Measurements from ENCODE around the gene GALNT7.
"Not testable (repeated sequence)": the region's sequence is repeated elsewhere in the genome, so short reads cannot be mapped to it uniquely, and the experiment has no call there.

The GALNT7 gene

GRCh38 chr4:173167758-173168395, 734 bp upstream of the GALNT7 start:
- peak; percentile 21 for DNase-seq

- no peak for DNase-seq
Observed at GRCh38 chr4:173169178-173169427, 492 bp downstream of the GALNT7 start.

- peak; percentile 19 for DNase-seq
Observed at GRCh38 chr4:173169428-173170181, 994 bp downstream of the GALNT7 start.

DNA sequence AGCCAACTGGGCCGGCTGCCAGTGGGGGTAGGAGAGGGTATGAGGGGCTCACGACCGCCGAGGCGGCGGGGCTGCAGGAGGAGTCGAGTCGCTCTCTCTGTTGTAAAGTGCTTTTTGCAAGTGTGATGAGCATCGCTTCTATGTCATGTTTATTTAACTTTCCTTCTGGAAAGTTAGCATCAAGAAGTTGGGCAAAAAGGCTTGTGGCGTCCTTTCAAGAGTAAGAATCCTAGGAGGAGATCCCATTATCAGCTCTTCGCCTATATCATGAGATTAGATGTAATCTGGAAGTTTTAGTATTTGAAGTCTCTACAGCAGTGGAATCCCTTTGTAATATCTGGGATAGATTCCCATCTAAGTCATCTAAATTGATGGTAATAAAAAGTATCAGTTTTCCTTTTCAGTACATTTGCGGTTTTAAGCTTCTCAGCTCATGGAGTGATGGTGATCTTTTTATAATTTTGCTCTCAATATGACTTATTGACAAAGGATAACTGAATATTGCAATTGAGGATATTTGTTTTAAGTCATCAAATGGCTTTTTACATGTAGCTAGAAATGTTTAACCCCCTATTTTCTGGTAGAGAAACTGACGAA, 1.7 kb downstream of the GALNT7 start:
- no peak for DNase-seq

DNA sequence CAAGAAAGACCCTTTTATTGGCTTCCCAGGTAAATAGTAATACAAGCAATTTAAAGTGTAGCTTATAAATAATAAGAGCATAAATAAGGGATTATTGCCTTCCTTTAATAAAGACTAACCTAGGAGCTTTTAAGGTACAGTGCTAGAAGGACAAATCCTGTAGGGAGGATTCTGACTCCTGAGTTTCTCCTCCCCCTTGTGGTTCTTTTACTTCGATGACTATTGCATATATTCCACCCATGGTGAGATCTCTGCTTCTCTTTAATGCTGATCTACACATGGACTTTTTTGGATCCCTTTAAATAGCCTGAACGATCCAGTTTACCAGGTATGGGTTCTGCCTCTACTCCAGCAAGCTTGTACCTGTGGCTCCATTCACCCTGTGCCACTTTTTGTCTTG, 2.5 kb downstream of the GALNT7 start:
- DNase-seq = no peak

GRCh38 chr4:173171987-173172386, 3.4 kb downstream of the GALNT7 start:
- no peak for DNase-seq

DNA sequence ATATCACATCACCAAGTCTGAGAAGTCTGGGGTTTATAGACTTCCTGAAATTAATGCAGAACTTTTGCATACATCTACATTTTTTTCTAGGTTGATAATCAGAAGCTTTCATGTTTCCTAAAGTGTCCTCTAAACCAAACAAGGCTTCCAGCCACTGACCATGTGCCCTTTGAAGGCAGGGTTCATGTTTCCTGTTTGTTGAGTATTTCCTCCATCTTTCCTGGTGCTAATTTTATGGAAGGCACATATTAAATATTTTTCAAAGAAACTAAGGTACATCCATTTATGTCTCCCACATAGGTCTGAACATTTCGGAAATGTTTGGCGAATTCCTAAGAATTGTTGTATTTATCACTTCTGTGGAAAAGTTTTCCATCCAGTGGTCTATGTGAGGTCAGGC, 5.6 kb downstream of the GALNT7 start:
- DNase-seq = no peak

GRCh38 chr4:173174594-173175012, 6.0 kb downstream of the GALNT7 start:
- DNase-seq = no peak

DNA sequence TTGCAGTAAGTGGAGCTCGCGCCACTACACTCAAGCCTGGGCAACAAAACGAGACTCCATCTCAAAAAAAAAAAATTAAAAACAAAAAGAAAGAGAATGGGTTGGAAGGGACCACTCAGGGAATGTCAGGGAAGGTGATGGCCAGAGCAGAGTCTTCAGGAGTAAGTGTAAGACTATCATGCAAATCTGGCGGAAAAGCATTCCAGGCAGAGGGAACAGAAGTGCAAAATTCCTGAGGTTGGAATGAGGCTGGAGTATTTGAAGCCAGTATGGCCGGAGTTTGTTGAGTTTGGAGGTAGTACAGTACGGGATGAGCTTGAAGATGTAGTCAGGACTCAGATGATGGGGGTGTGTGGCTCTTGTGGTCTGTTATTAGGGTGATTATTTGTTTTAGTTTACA, 7.4 kb downstream of the GALNT7 start:
- DNase-seq = no peak

DNA sequence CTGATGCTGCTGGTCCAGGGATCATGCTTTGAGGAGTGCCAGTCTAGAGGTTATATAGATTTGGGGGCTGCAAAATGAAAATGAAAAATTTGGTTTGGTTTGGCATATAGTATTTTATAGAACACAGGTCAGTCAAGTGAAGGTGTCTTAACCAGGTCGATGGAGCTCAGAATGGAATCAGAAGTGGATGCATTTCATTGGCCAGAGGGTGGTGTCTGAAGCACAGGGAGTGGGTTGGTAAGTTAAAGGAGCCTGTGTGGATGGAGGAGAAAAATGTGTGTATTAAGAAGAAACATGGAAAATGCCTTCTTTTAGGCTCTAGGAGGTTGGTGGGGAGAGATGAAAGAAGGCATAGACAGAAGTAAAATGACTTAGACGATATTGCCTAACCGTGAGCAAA, 8.6 kb downstream of the GALNT7 start:
- no peak for DNase-seq

DNA sequence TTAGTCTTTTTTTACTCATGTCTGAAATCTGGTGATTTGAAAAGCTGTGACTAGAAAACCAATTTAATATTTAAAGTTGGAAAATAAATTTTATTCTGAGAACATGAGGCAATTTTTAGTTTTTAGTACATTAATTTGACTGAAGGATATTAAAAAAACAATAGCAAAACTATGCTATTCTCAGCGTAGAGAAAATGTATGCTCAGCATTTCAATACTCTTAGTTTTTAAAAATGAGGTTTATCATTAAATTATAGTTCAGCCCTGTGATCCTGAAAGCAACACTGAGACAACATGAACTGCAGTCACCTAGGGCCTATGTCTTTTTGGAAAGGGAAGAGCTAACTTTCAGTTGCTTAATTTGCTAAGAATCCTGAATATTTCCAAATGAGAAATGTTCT, 9.5 kb downstream of the GALNT7 start:
- no peak for DNase-seq

DNA sequence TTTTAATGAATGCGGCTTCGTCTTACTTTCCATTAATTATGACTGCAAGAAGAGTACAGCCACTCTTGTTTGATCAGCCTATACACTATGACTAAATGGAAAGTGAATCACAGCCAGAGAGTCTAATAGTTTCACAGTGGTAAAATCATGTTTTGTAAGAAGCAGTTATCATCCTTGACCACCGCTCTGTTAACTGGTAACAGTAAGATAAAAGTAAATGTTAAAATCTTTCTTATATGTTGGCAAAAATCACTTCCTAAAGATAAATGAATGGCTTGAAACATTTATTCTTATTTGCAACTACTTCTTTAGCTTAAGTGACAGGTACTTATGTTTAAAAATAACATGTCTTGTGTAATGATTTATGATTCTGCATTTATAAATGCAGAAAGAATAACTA, 13.2 kb downstream of the GALNT7 start:
- no peak for DNase-seq

- DNase-seq = no peak
Observed at GRCh38 chr4:173182403-173182802, 13.8 kb downstream of the GALNT7 start.

DNA sequence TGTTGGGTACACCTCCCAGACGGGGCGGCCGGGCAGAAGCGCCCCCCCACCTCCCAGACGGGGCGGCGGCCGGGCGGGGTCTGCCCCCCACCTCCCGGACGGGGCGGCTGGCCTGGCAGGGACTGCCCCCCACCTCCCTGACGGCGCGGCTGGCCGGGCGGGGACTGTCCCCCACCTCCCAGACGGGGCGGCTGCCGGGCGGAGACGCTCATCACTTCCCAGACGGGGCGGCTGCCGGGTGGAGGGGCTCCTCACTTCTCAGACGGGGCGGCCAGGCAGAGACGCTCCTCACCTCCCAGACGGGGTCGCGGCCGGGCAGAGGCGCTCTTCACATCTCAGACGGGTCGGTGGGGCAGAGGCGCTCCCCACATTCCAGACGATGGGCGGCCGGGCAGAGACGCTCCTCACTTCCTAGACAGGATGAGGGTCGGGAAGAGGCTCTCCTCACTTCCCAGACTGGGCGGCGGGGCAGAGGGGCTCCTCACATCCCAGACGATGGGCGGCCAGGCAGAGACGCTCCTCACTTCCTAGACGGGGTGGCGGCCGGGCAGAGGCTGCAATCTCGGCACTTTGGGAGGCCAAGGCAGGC, 15.1 kb downstream of the GALNT7 start:
- DNase-seq = not testable (repeated sequence)

- no peak for DNase-seq
Observed at GRCh38 chr4:173185847-173186510, 17.4 kb downstream of the GALNT7 start.

- no peak for DNase-seq
Observed at GRCh38 chr4:173187732-173188131, 19.1 kb downstream of the GALNT7 start.

GRCh38 chr4:173188648-173189047, 20.0 kb downstream of the GALNT7 start:
- no peak for DNase-seq

- no peak for DNase-seq
Observed at GRCh38 chr4:173189117-173189693, 20.6 kb downstream of the GALNT7 start.

DNA sequence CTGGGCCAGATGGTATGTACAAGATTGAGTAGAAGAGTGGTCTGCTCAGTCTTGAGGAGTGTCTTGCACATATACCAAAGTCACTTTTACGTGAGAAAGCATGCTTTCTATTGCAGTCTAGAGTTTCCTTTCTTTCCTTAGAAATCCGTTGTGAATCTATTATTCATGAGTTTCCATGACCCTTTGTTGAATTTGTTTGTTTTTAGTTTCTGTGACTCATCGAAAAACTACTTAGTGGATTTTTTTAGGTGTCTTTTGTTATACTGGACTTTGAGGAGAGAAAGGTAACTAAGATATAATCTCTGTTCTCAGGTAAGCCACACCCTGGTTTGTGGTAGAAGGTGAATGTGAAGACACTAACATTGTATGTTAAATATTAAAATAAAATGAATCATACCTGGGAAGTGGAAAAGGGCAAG, 23.0 kb downstream of the GALNT7 start:
- DNase-seq = no peak

- no peak for DNase-seq
Observed at GRCh38 chr4:173192375-173193162, 24.0 kb downstream of the GALNT7 start.

- DNase-seq = no peak
Observed at GRCh38 chr4:173194157-173194556, 25.5 kb downstream of the GALNT7 start.

GRCh38 chr4:173195109-173195508, 26.5 kb downstream of the GALNT7 start:
- no peak for DNase-seq

Data from NCI-H1048 (cell line).